B cell (primary cell): ENCODE measurements around the gene HLCS. TPM values are rescaled to one million over a fixed set of nuclear protein-coding genes. Genes with fewer than 3 reads are reported as not detected.

Experiments
- ATAC-seq: fragments of 200-7000 bp; cut with Tn5 transposase; one replicate; pipeline ENCODE4 v1.10.0; 2021; ENCODE audit warnings: low read depth, mild to moderate bottlenecking, moderate number of reproducible peaks, moderate library complexity
- CTCF ChIA-PET: fragments of 350-600 bp; sonication (Branson Sonifier 250); formaldehyde crosslinking; loops from one replicate; lab custom pipeline; 2021; ENCODE audit warnings: antibody characterized with exemption, inconsistent platforms; lab: Charles Lee
- POLR2A ChIA-PET: fragments of 350-600 bp; sonication (Branson Sonifier 250); formaldehyde crosslinking; loops from one replicate; lab custom pipeline; 2021; ENCODE audit warnings: antibody characterized with exemption; lab: Charles Lee
- DNase-seq: peaks from one replicate; pipeline ENCODE4 v3.0.0; 2013
- H2AFZ ChIP-seq: 2 replicates; pipeline ENCODE4 v1.6.1; 2012; ENCODE audit warnings: mild to moderate bottlenecking, low read depth, low read length; ENCODE audit not compliant: insufficient read depth, poor library complexity, severe bottlenecking
- H3K27ac ChIP-seq, 2 donors: 1 replicate in 1 of 2; 2 replicates in 1 of 2; pipeline ENCODE4 v1.5.1; 2012 to 2013; ENCODE audit warnings: low read length in 2 of 2, mild to moderate bottlenecking in 2 of 2, moderate library complexity in 1 of 2
- H3K27me3 ChIP-seq, 4 experiments: fragments of 200-600 bp in 1 of 4; sonication (generic) in 1 of 4; replicated peaks in 1 of 4; 1 replicate in 2 of 4; 2 replicates in 2 of 4; pipeline versions ENCODE4 v1.6.1 to v1.7.0; 2013 to 2016; ENCODE audit warnings: low read length in 3 of 4, mild to moderate bottlenecking in 2 of 4, mixed read lengths in 1 of 4, moderate library complexity in 1 of 4; ENCODE audit not compliant: insufficient read depth in 4 of 4, control insufficient read depth in 3 of 4; ENCODE audit errors: control extremely low read depth in 1 of 4
- H3K36me3 ChIP-seq, 2 experiments: replicated peaks in 1 of 2; 1 replicate in 1 of 2; 2 replicates in 1 of 2; pipeline versions ENCODE4 v1.6.1 to v1.7.1; 2013; ENCODE audit warnings: low read length in 1 of 2; ENCODE audit not compliant: insufficient read depth in 2 of 2, control insufficient read depth in 1 of 2; ENCODE audit errors: control extremely low read depth in 1 of 2, extremely low read depth in 1 of 2
- H3K4me1 ChIP-seq, 2 donors: fragments of 200-600 bp in 1 of 2; sonication (generic) in 1 of 2; 1 replicate in 1 of 2; 2 replicates in 1 of 2; pipeline versions ENCODE4 v1.5.1 to v1.6.1; 2013 to 2017; ENCODE audit warnings: low read length in 2 of 2; ENCODE audit not compliant: control insufficient read depth in 2 of 2, insufficient read depth in 2 of 2
- H3K4me2 ChIP-seq: replicated peaks from 2 replicates; pipeline ENCODE3; 2012; ENCODE audit warnings: mild to moderate bottlenecking, low read depth, low read length; ENCODE audit not compliant: poor library complexity, severe bottlenecking
- H3K4me3 ChIP-seq, 5 experiments: fragments of 200-600 bp in 1 of 5; sonication (generic) in 1 of 5; 1 replicate in 3 of 5; 2 replicates in 2 of 5; pipeline versions ENCODE4 v1.5.1 to v1.7.0; 2011 to 2016; ENCODE audit warnings: low read length in 4 of 5, mild to moderate bottlenecking in 4 of 5, low read depth in 2 of 5, control low read depth in 1 of 5, moderate library complexity in 1 of 5; ENCODE audit not compliant: insufficient read depth in 1 of 5; ENCODE audit errors: control extremely low read depth in 1 of 5, extremely low read depth in 1 of 5
- H3K79me2 ChIP-seq: fragments of 200-600 bp; sonication (generic); one replicate; pipeline ENCODE4 v1.6.0; 2016; ENCODE audit warnings: low read length; ENCODE audit not compliant: control insufficient read depth, insufficient read depth
- H3K9ac ChIP-seq: fragments of 200-600 bp; sonication (generic); 2 replicates; pipeline ENCODE4 v1.6.1; 2017; ENCODE audit warnings: mild to moderate bottlenecking, low read length, moderate library complexity
- H3K9me3 ChIP-seq, 3 donors: one replicate each; pipeline versions ENCODE4 v1.6.1 to v1.7.1; 2013; ENCODE audit warnings: low read length in 2 of 3; ENCODE audit not compliant: control insufficient read depth in 2 of 3, insufficient read depth in 1 of 3; ENCODE audit errors: control extremely low read depth in 1 of 3
- H4K20me1 ChIP-seq: 2 replicates; pipeline ENCODE4 v1.6.0; 2012; ENCODE audit warnings: mild to moderate bottlenecking, low read length; ENCODE audit not compliant: insufficient read depth, control insufficient read depth, poor library complexity, severe bottlenecking
- H3K27ac Mint-ChIP-seq: one replicate; pipeline ENCODE4 v1.8.0; 2021; ENCODE audit warnings: mixed read lengths
- H3K27me3 Mint-ChIP-seq: one replicate; pipeline ENCODE4 v1.8.0; 2021; ENCODE audit warnings: mixed read lengths
- H3K4me1 Mint-ChIP-seq: one replicate; pipeline ENCODE4 v1.8.0; 2021; ENCODE audit warnings: mixed read lengths
- H3K4me3 Mint-ChIP-seq: one replicate; pipeline ENCODE4 v1.8.0; 2021; ENCODE audit warnings: mixed read lengths
- H3K9me3 Mint-ChIP-seq: one replicate; pipeline ENCODE4 v1.8.0; 2022; ENCODE audit warnings: mixed read lengths; ENCODE audit not compliant: insufficient read depth
- CTCF ChIP-seq: fragments of 200-600 bp; IDR thresholded peaks from one replicate; pipeline ENCODE4 v1.8.0; 2022; ENCODE audit warnings: antibody characterized with exemption, mild to moderate bottlenecking
- EZH2 ChIP-seq: IDR thresholded peaks from 2 replicates; pipeline ENCODE4 v1.6.1; 2012; ENCODE audit warnings: borderline replicate concordance, low read depth, mild to moderate bottlenecking, moderate library complexity, low read length; ENCODE audit not compliant: insufficient read depth, poor library complexity, severe bottlenecking
- WGBS: methylation state at CpG from one replicate; pipeline ENCODE4 v1.1.5; 2013; ENCODE audit warnings: missing lambda C conversion rate; ENCODE audit not compliant: insufficient coverage; 5-methylcytosine and 5-hydroxymethylcytosine counted together
- intact Hi-C: fragments of 100-400 bp; cut with micrococcal nuclease; formaldehyde crosslinking; loops from one replicate; pipeline ENCODE4 v1.10.0; 2022
- polyA plus RNA-seq: library from polyadenylated mRNA; depleted of rRNA; stranded (reverse); fragments of >200 nt; gene quantifications from 2 replicates; pipeline ENCODE4 v1.2.3, GENCODE V29; 2012
- total RNA-seq, 2 donors: library from RNA; stranded (reverse); fragments of 120-200 nt in 1 of 2; gene quantifications; 1 replicate in 1 of 2; 2 replicates in 1 of 2; pipeline versions ENCODE4 v1.2.3 to v1.2.4, GENCODE V29; 2013 to 2022

The HLCS gene
- total and polyA plus RNA-seq, 2 donors (not counting 1 experiment from before 2014, with no cell fraction given), result 4.4 to 14.7 TPM

- TF ChIP-seq EZH2, result no peak
- no peak for TF ChIP-seq CTCF
- H3K9me3 Mint-ChIP-seq, result no peaks in the 10 kb centered on the region
- Histone ChIP-seq H3K4me1 (no peaks in the 10 kb centered on the region), H3K27ac (no peak overlapping the region), H3K9ac (no peak overlapping the region), H3K36me3 (peaks cover 0 to 2% of the 10 kb centered on the region in 2 experiments), H3K9me3 (no peaks in the 10 kb centered on the region), H3K79me2 (no peaks in the 10 kb centered on the region), H3K4me2 (no peak overlapping the region), H4K20me1 (no peaks in the 10 kb centered on the region), H3K4me3 (no peak overlapping the region), H3K27me3 (no peaks in the 10 kb centered on the region), H2AFZ (no peak overlapping the region)
- no peak for ATAC-seq
- H3K4me3 Mint-ChIP-seq, result no peak overlapping the region
- H3K27me3 Mint-ChIP-seq, result no peaks in the 10 kb centered on the region
- H3K4me1 Mint-ChIP-seq, result no peaks in the 10 kb centered on the region
- ChIA-PET POLR2A (no interaction called here), CTCF (no interaction called here)
- intact Hi-C loops, result no loop called here
- H3K27ac Mint-ChIP-seq, result no peak overlapping the region
- WGBS, result 100% methylated on average over 3 of the region's 6 CpGs
- DNase-seq, result no peak
Observed at GRCh38 chr21:36757196-36757595, 209.3 kb downstream of the HLCS start.

- ChIA-PET CTCF (no interaction called here), POLR2A (no interaction called here)
- no CpG with 5 or more reads among the region's 7 CpGs for WGBS
- H3K27ac ChIP-seq, result no peak overlapping the region
- no peaks in the 10 kb centered on the region for H3K4me1 ChIP-seq
- no peaks in the 10 kb centered on the region for H3K9me3 ChIP-seq
- no peaks in the 10 kb centered on the region for H3K79me2 ChIP-seq
- no peak overlapping the region for H3K27ac Mint-ChIP-seq
- no peaks in the 10 kb centered on the region for H3K27me3 Mint-ChIP-seq
- H2AFZ ChIP-seq, result no peak overlapping the region
- H3K4me3 Mint-ChIP-seq, result no peak overlapping the region
- peaks cover 0 to 2% of the 10 kb centered on the region in 2 experiments for H3K36me3 ChIP-seq
- no peaks in the 10 kb centered on the region for H3K27me3 ChIP-seq
- H3K4me1 Mint-ChIP-seq, result no peaks in the 10 kb centered on the region
- H3K4me2 ChIP-seq, result no peak overlapping the region
- TF ChIP-seq EZH2, result no peak
- no peak for TF ChIP-seq CTCF
- DNase-seq, result no peak
- no peak for ATAC-seq
- H3K4me3 ChIP-seq, result no peak overlapping the region
- no peaks in the 10 kb centered on the region for H3K9me3 Mint-ChIP-seq
- H3K9ac ChIP-seq, result no peak overlapping the region
- intact Hi-C loops, result no loop called here
- H4K20me1 ChIP-seq, result no peaks in the 10 kb centered on the region
Observed at GRCh38 chr21:36756527-36756926, 209.9 kb downstream of the HLCS start.
